H9 (cell line): ENCODE results near the gene AMPD2. TPM values are rescaled to one million over a fixed set of nuclear protein-coding genes. Genes with fewer than 3 reads are reported as not detected.
A peak's percentile ranks its signal among the peaks of the same experiment; 100 is the strongest.

Source experiments
- DNase-seq: peaks from one replicate; pipeline ENCODE4 v3.0.0-alpha.2; 2017
- H2AFZ ChIP-seq: one replicate; pipeline ENCODE4 v1.6.1; 2013; ENCODE audit warnings: mild to moderate bottlenecking, low read length, control low read depth, moderate library complexity
- H2AK5ac ChIP-seq: 2 replicates; pipeline ENCODE4 v1.6.1; 2013; ENCODE audit warnings: low read length, control low read depth, mixed read lengths; ENCODE audit not compliant: insufficient read length
- H2BK120ac ChIP-seq: one replicate; pipeline ENCODE4 v1.6.1; 2013; ENCODE audit warnings: low read depth, mild to moderate bottlenecking, low read length, control low read depth, inconsistent platforms; ENCODE audit not compliant: poor library complexity, severe bottlenecking
- H2BK12ac ChIP-seq: 2 replicates; pipeline ENCODE4 v1.6.1; 2013; ENCODE audit warnings: low read length, control low read depth, mixed read lengths, low read depth; ENCODE audit not compliant: insufficient read length
- H2BK15ac ChIP-seq: 2 replicates; pipeline ENCODE4 v1.6.1; 2013; ENCODE audit warnings: low read depth, low read length, control low read depth
- H2BK20ac ChIP-seq: one replicate; pipeline ENCODE4 v1.6.1; 2013; ENCODE audit warnings: low read depth, mild to moderate bottlenecking, low read length, control low read depth, inconsistent platforms; ENCODE audit not compliant: poor library complexity, severe bottlenecking
- H2BK5ac ChIP-seq: 2 replicates; pipeline ENCODE4 v1.6.1; 2013; ENCODE audit warnings: low read length, control low read depth, mixed read lengths; ENCODE audit not compliant: insufficient read length
- H3K14ac ChIP-seq: 2 replicates; pipeline ENCODE4 v1.6.1; 2013; ENCODE audit warnings: low read length, control low read depth; ENCODE audit not compliant: insufficient read depth
- H3K18ac ChIP-seq: 2 replicates; pipeline ENCODE4 v1.6.1; 2013; ENCODE audit warnings: low read depth, mild to moderate bottlenecking, mixed read lengths, low read length, control low read depth; ENCODE audit not compliant: insufficient read length
- H3K23ac ChIP-seq: 2 replicates; pipeline ENCODE4 v1.6.1; 2013; ENCODE audit warnings: low read length, control low read depth, mixed read lengths, low read depth; ENCODE audit not compliant: insufficient read length
- H3K23me2 ChIP-seq: 2 replicates; pipeline ENCODE4 v1.6.1; 2013; ENCODE audit warnings: low read depth, mild to moderate bottlenecking, mixed read lengths, low read length, control low read depth; ENCODE audit not compliant: insufficient read length, poor library complexity, severe bottlenecking
- H3K27ac ChIP-seq: 2 replicates; pipeline ENCODE4 v1.5.1; 2013; ENCODE audit warnings: low read length, control low read depth, mixed read lengths, low read depth; ENCODE audit not compliant: insufficient read length
- H3K27me3 ChIP-seq: 2 replicates; pipeline ENCODE4 v1.6.1; 2013; ENCODE audit warnings: low read length, control low read depth, inconsistent platforms; ENCODE audit not compliant: insufficient read depth
- H3K4ac ChIP-seq: 2 replicates; pipeline ENCODE4 v1.6.1; 2013; ENCODE audit warnings: low read depth, mild to moderate bottlenecking, control low read depth, inconsistent platforms, low read length, moderate library complexity
- H3K4me1 ChIP-seq: 2 replicates; pipeline ENCODE4 v1.6.1; 2013; ENCODE audit warnings: low read length, control low read depth, inconsistent platforms; ENCODE audit not compliant: insufficient read depth
- H3K4me2 ChIP-seq: 2 replicates; pipeline ENCODE4 v1.6.1; 2013; ENCODE audit warnings: low read length, control low read depth, mixed read lengths; ENCODE audit not compliant: insufficient read length, insufficient read depth
- H3K56ac ChIP-seq: 2 replicates; pipeline ENCODE4 v1.6.1; 2013; ENCODE audit warnings: low read depth, mild to moderate bottlenecking, mixed read lengths, low read length, control low read depth; ENCODE audit not compliant: insufficient read length
- H3K79me1 ChIP-seq: 2 replicates; pipeline ENCODE4 v1.6.1; 2013; ENCODE audit warnings: low read depth, mild to moderate bottlenecking, moderate library complexity, low read length, control low read depth, inconsistent platforms; ENCODE audit not compliant: insufficient read depth, poor library complexity, severe bottlenecking
- H3K79me2 ChIP-seq: 2 replicates; pipeline ENCODE4 v1.6.1; 2013; ENCODE audit warnings: low read length, control low read depth, inconsistent platforms; ENCODE audit not compliant: insufficient read depth
- H3K9ac ChIP-seq: 2 replicates; pipeline ENCODE4 v1.6.1; 2013; ENCODE audit warnings: low read length, control low read depth, mixed read lengths; ENCODE audit not compliant: insufficient read length; ENCODE audit errors: extremely low read depth
- H3K9me3 ChIP-seq: one replicate; pipeline ENCODE4 v1.6.1; 2013; ENCODE audit warnings: low read depth, low read length, inconsistent platforms; ENCODE audit not compliant: control insufficient read depth
- H3T11ph ChIP-seq: one replicate; pipeline ENCODE4 v1.6.1; 2013; ENCODE audit warnings: mild to moderate bottlenecking, low read length, control low read depth, inconsistent platforms
- H4K20me1 ChIP-seq: one replicate; pipeline ENCODE4 v1.6.1; 2013; ENCODE audit not compliant: control insufficient read depth, insufficient read length, insufficient read depth
- H4K5ac ChIP-seq: 2 replicates; pipeline ENCODE4 v1.6.1; 2013; ENCODE audit warnings: low read depth, mild to moderate bottlenecking, mixed read lengths, low read length, control low read depth; ENCODE audit not compliant: insufficient read length
- H4K8ac ChIP-seq: replicated peaks from 2 replicates; pipeline ENCODE4 v1.6.1; 2013; ENCODE audit warnings: low read length, control low read depth, mixed read lengths, low read depth; ENCODE audit not compliant: insufficient read length
- H4K91ac ChIP-seq: 2 replicates; pipeline ENCODE4 v1.6.1; 2013; ENCODE audit warnings: low read depth, mild to moderate bottlenecking, moderate library complexity, mixed read lengths, low read length, control low read depth; ENCODE audit not compliant: insufficient read length
- H3K27ac Mint-ChIP-seq, 3 experiments: 2 replicates in 2 of 3; 3 replicates in 1 of 3; pipeline ENCODE4 v1.8.0; 2020 to 2021; ENCODE audit warnings: mixed read lengths in 3 of 3, mild to moderate bottlenecking in 1 of 3, moderate library complexity in 1 of 3
- H3K27me3 Mint-ChIP-seq: 2 replicates; pipeline ENCODE4 v1.8.0; 2021; ENCODE audit warnings: low read depth, mild to moderate bottlenecking, moderate library complexity, mixed read lengths
- H3K36me3 Mint-ChIP-seq, 3 experiments: 2 replicates in 2 of 3; 3 replicates in 1 of 3; pipeline ENCODE4 v1.8.0; 2020 to 2021; ENCODE audit warnings: low read depth in 3 of 3, mixed read lengths in 3 of 3; ENCODE audit not compliant: insufficient read depth in 1 of 3
- H3K4me1 Mint-ChIP-seq, 2 experiments: 2 replicates each; pipeline ENCODE4 v1.8.0; 2020; ENCODE audit warnings: mixed read lengths in 2 of 2
- H3K4me3 Mint-ChIP-seq, 2 experiments: 2 replicates in 1 of 2; 3 replicates in 1 of 2; pipeline ENCODE4 v1.8.0; 2020 to 2021; ENCODE audit warnings: mild to moderate bottlenecking in 2 of 2, mixed read lengths in 2 of 2, moderate library complexity in 1 of 2
- H3K9me3 Mint-ChIP-seq, 2 experiments: 2 replicates in 1 of 2; 3 replicates in 1 of 2; pipeline ENCODE4 v1.8.0; 2020; ENCODE audit warnings: mild to moderate bottlenecking in 2 of 2, mixed read lengths in 2 of 2, moderate library complexity in 1 of 2
- CTCF ChIP-seq: fragments of 200-600 bp; sonication (generic); conservative IDR thresholded peaks from 3 replicates; pipeline ENCODE4 v1.8.0; 2021; ENCODE audit warnings: antibody characterized with exemption, mild to moderate bottlenecking
- WGBS: extraction: QIAGEN DNeasy Blood & Tissue Kit; methylation state at CpG from one replicate; pipeline ENCODE4 v1.1.7; 2013; ENCODE audit warnings: missing lambda C conversion rate, low lambda C conversion rate, mixed read lengths; ENCODE audit not compliant: insufficient read length; ENCODE audit errors: extremely low coverage; 5-methylcytosine and 5-hydroxymethylcytosine counted together
- total RNA-seq: library from RNA; stranded (reverse); gene quantifications from 2 replicates; pipeline ENCODE4 v1.2.1, GENCODE V29; 2021

Gene AMPD2
- total RNA-seq, 1 experiment from 2014 or later, result 65.1 TPM

- Histone ChIP-seq H4K91ac (no peak overlapping the region), H3K18ac (peak overlapping the region; percentile 12), H2BK5ac (no peak overlapping the region), H4K8ac (no peak overlapping the region), H3T11ph (no peak overlapping the region), H3K27ac (no peak overlapping the region), H3K14ac (peak overlapping the region; percentile 84; the same call in 1 of the 2 replicates), H3K4me1 (no peaks in the 10 kb centered on the region; the same call in 1 of the 2 replicates), H2BK12ac (no peak overlapping the region), H3K23me2 (peaks cover 12% of the 10 kb centered on the region), H3K79me1 (no peaks in the 10 kb centered on the region), H2BK15ac (no peak overlapping the region), H3K79me2 (peaks cover 6% of the 10 kb centered on the region; the same call in 1 of the 2 replicates), H3K56ac (no peak overlapping the region), H4K5ac (no peak overlapping the region), H3K9ac (peak overlapping the region; percentile 5), H3K23ac (no peak overlapping the region), H2BK20ac (no peak overlapping the region), H3K27me3 (no peaks in the 10 kb centered on the region), H2BK120ac (no peak overlapping the region), H3K4me2 (peak overlapping the region; percentile 97), H2AFZ (peak overlapping the region; percentile 10), H4K20me1 (peaks cover 2% of the 10 kb centered on the region), H3K9me3 (no peaks in the 10 kb centered on the region), H3K4ac (no peak overlapping the region; the same call in 1 of the 2 replicates), H2AK5ac (no peak overlapping the region)
- DNase-seq, result no peak
- peak overlapping the region; percentile 67 to 95 (median 91); a peak in 4 of 7 replicates for H3K27ac Mint-ChIP-seq
- H3K27me3 Mint-ChIP-seq, result no peaks in the 10 kb centered on the region; the same call in 1 of the 2 replicates
- WGBS, result no CpG with 5 or more reads among the region's 9 CpGs
- no peaks in the 10 kb centered on the region; a peak in 1 of 7 replicates for H3K36me3 Mint-ChIP-seq
- H3K4me3 Mint-ChIP-seq, result peak overlapping the region; percentile 93 to 94
- peaks cover 38 to 49% of the 10 kb centered on the region in 2 experiments for H3K4me1 Mint-ChIP-seq
- TF ChIP-seq CTCF, result no peak
- H3K9me3 Mint-ChIP-seq, result no peaks in the 10 kb centered on the region
Measured at GRCh38 chr1:109618661-109619575, 719 bp upstream of the AMPD2 start.
